MCF 10A (cell line): ENCODE data around the gene PPARD. TPM values are rescaled to one million over a fixed set of nuclear protein-coding genes. Genes with fewer than 3 reads are reported as not detected.

Experiments used
- BruUV-seq: library from RNA; stranded (reverse); fragments of 400-500 nt; replicated peaks from 2 replicates; lab custom pipeline; 2021; lab: Mats Ljungman, UMichigan
- CTCF ChIA-PET: fragments of 300-600 bp; sonication (Branson Sonifier 250); formaldehyde crosslinking; extraction: SDS; loops from one replicate; lab custom pipeline; 2021; ENCODE audit warnings: antibody characterized with exemption, inconsistent platforms; lab: Yijun Ruan, JAX
- POLR2A ChIA-PET: fragments of 300-600, 350-650 bp; sonication (Branson Sonifier 250); formaldehyde crosslinking; extraction: SDS; loops from one replicate; lab custom pipeline; 2020; ENCODE audit warnings: antibody characterized with exemption, inconsistent platforms; lab: Yijun Ruan, JAX
- DNase-seq: peaks from one replicate; pipeline ENCODE4 v3.0.0-alpha.2; 2018; ENCODE audit not compliant: unreplicated experiment
- H3K27ac Mint-ChIP-seq: one replicate; pipeline ENCODE4 v1.8.0; 2022; ENCODE audit warnings: mild to moderate bottlenecking, low read depth, mixed read lengths; ENCODE audit not compliant: unreplicated experiment
- H3K27me3 Mint-ChIP-seq: one replicate; pipeline ENCODE4 v1.8.0; 2022; ENCODE audit warnings: mixed read lengths; ENCODE audit not compliant: insufficient read depth, unreplicated experiment
- H3K36me3 Mint-ChIP-seq: one replicate; pipeline ENCODE4 v1.8.0; 2022; ENCODE audit warnings: mild to moderate bottlenecking, moderate library complexity, mixed read lengths; ENCODE audit not compliant: insufficient read depth, unreplicated experiment
- H3K4me1 Mint-ChIP-seq: one replicate; pipeline ENCODE4 v1.8.0; 2022; ENCODE audit warnings: mixed read lengths; ENCODE audit not compliant: insufficient read depth, unreplicated experiment
- H3K4me3 Mint-ChIP-seq: one replicate; pipeline ENCODE4 v1.8.0; 2022; ENCODE audit warnings: mild to moderate bottlenecking, moderate library complexity, mixed read lengths; ENCODE audit not compliant: unreplicated experiment
- H3K9me3 Mint-ChIP-seq: one replicate; pipeline ENCODE4 v1.8.0; 2022; ENCODE audit warnings: mixed read lengths; ENCODE audit not compliant: unreplicated experiment
- CTCF ChIP-seq: fragments of 200-600 bp; IDR thresholded peaks from one replicate; pipeline ENCODE4 v1.8.0; 2022; ENCODE audit warnings: antibody characterized with exemption, mild to moderate bottlenecking; ENCODE audit not compliant: unreplicated experiment
- intact Hi-C: fragments of 100-400 bp; cut with micrococcal nuclease; formaldehyde crosslinking; loops from 2 replicates; pipeline ENCODE4 v1.14.1; 2022
- total RNA-seq: library from RNA; stranded (reverse); gene quantifications from 2 replicates; pipeline ENCODE4 v1.2.3, GENCODE V29; 2022

PPARD gene
- total RNA-seq, 1 experiment from 2014 or later: 13.8 TPM

GRCh38 chr6:35377002-35377401 is 34.6 kb downstream of the PPARD start:
- no peaks in the 10 kb centered on the region for H3K27me3 Mint-ChIP-seq

GRCh38 chr6:35378261-35378660 is 35.9 kb downstream of the PPARD start:
- H3K27ac Mint-ChIP-seq: no peak overlapping the region
- peaks cover 4% of the 10 kb centered on the region for H3K4me1 Mint-ChIP-seq
- CTCF ChIA-PET: no interaction called here
- POLR2A ChIA-PET: no interaction called here
- H3K36me3 Mint-ChIP-seq: peaks cover 7% of the 10 kb centered on the region
- no peaks in the 10 kb centered on the region for H3K9me3 Mint-ChIP-seq
- H3K4me3 Mint-ChIP-seq: no peak overlapping the region
- no peak for DNase-seq
- BruUV-seq: no TSS peak
- intact Hi-C loops: no loop called here
- no peaks in the 10 kb centered on the region for H3K27me3 Mint-ChIP-seq
- TF ChIP-seq CTCF: no peak

More at GRCh38 chr6:35377002-35377401, 34.6 kb downstream of the PPARD start:
- POLR2A ChIA-PET: interaction anchor here (0.7 to 1.2 kb wide), 2 partner anchors 12 to 15 kb away, joined by 3 to 4 read pairs; no protein-coding TSS in a partner anchor
- BruUV-seq: no TSS peak
- intact Hi-C loops: no loop called here
- no peak for TF ChIP-seq CTCF
- CTCF ChIA-PET: interaction anchor here (1.0 kb wide), 1 partner anchor 35 kb away, joined by 6 read pairs; the partner anchor contains the start of gene PPARD
- Mint-ChIP-seq H3K9me3 (no peaks in the 10 kb centered on the region), H3K36me3 (peaks cover 7% of the 10 kb centered on the region), H3K4me1 (peaks cover 4% of the 10 kb centered on the region), H3K27ac (no peak overlapping the region), H3K4me3 (no peak overlapping the region)
- DNase-seq: no peak

- no peak overlapping the region for H3K27ac Mint-ChIP-seq
- POLR2A ChIA-PET: interaction anchor here (0.5 kb wide), 1 partner anchor 43 kb away, joined by 3 read pairs; no protein-coding TSS in a partner anchor
- no peak for TF ChIP-seq CTCF
- intact Hi-C loops: no loop called here
- BruUV-seq: no TSS peak
- no peaks in the 10 kb centered on the region for H3K4me1 Mint-ChIP-seq
- DNase-seq: no peak
- H3K36me3 Mint-ChIP-seq: peaks cover 7% of the 10 kb centered on the region
- H3K9me3 Mint-ChIP-seq: no peaks in the 10 kb centered on the region
- H3K4me3 Mint-ChIP-seq: no peak overlapping the region
- H3K27me3 Mint-ChIP-seq: no peaks in the 10 kb centered on the region
- CTCF ChIA-PET: interaction anchor here (0.6 kb wide), 2 partner anchors 10 to 91 kb away, joined by 3 to 4 read pairs; no protein-coding TSS in a partner anchor
These were observed 38.8 kb downstream of the PPARD start for GRCh38 chr6:35381132-35381531.

- DNase-seq: no peak
- H3K36me3 Mint-ChIP-seq: peaks cover 7% of the 10 kb centered on the region
- H3K4me3 Mint-ChIP-seq: no peak overlapping the region
- no peaks in the 10 kb centered on the region for H3K9me3 Mint-ChIP-seq
- BruUV-seq: no TSS peak
- no peak overlapping the region for H3K27ac Mint-ChIP-seq
- H3K27me3 Mint-ChIP-seq: no peaks in the 10 kb centered on the region
- no peaks in the 10 kb centered on the region for H3K4me1 Mint-ChIP-seq
- TF ChIP-seq CTCF: no peak
- intact Hi-C loops: no loop called here
- CTCF ChIA-PET: no interaction called here
- POLR2A ChIA-PET: no interaction called here
These were observed 39.7 kb downstream of the PPARD start for GRCh38 chr6:35382015-35382414.
